ENCODE results near the gene ZMYM5. TPM values are rescaled to one million over a fixed set of nuclear protein-coding genes. Genes with fewer than 3 reads are reported as not detected.

ZMYM5 gene
- total and polyA plus RNA-seq, 2 of the 4 experiments (the other 2 are of a cell fraction) = 7.0 to 10.2 TPM

DNA sequence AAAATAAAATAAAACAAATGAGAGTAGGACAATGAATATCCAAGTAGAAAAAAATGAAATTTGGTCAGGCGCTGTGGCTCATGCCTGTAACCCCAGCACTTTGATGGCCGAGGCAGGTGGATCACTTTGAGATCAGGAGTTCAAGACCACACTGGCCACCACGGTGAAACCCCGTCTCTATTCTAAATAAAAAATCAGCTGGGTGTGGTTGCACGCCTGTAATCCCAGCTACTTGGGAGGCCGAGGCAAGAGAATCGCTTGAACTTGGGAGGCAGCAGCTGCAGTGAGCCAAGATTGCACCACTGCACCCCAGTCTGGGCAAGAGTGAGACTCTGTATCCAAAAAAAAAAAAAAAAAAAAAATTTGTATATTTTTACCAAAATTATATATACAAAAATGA is 18.2 kb upstream of the ZMYM5 start:
- Histone ChIP-seq H3K4ac (ENCODE audit: low read depth, low read length) (no peak overlapping the region), H3K18ac (ENCODE audit: low read depth, low read length) (no peak overlapping the region), H4K20me1 (ENCODE audit: insufficient read depth, low read length) (no peaks in the 10 kb centered on the region), H3K14ac (replicated peaks; ENCODE audit: low read depth, low read length) (no peak overlapping the region), H3K9me1 (ENCODE audit: insufficient read depth, low read length) (no peaks in the 10 kb centered on the region), H3K27ac (ENCODE audit: insufficient read depth, low read length) (no peak overlapping the region), H2BK15ac (ENCODE audit: low read depth, low read length) (no peak overlapping the region), H3K9me3 (ENCODE audit: control insufficient read depth, insufficient read depth, low read length) (no peaks in the 10 kb centered on the region), H3K4me3 (ENCODE audit: insufficient read depth, low read depth, low read length) (no peak overlapping the region), H3K79me1 (ENCODE audit: low read depth in 1 of 2, low read length in 2 of 2) (no peaks in the 10 kb centered on the region), H2AK5ac (ENCODE audit: low read depth, low read length) (no peak overlapping the region), H3K56ac (ENCODE audit: extremely low read depth, insufficient read depth, low read length) (no peak overlapping the region), H4K5ac (ENCODE audit: low read depth, low read length) (no peak overlapping the region), H3K23ac (ENCODE audit: low read depth, low read length) (no peak overlapping the region), H3K4me1 (ENCODE audit: control insufficient read depth, insufficient read depth, low read length) (no peaks in the 10 kb centered on the region), H2BK120ac (ENCODE audit: low read depth, low read length) (no peak overlapping the region), H2BK20ac (ENCODE audit: low read depth, low read length) (no peak overlapping the region), H2AFZ (replicated peaks; ENCODE audit: low read length, poor library complexity) (no peak overlapping the region), H4K8ac (ENCODE audit: low read depth in 2 of 2, low read length in 2 of 2) (no peak overlapping the region), H3K4me2 (ENCODE audit: low read depth, low read length) (no peak overlapping the region), H3K27me3 (ENCODE audit: control insufficient read depth, insufficient read depth, low read length) (no peaks in the 10 kb centered on the region), H3K9ac (ENCODE audit: low read depth, low read length) (no peak overlapping the region), H3K36me3 (ENCODE audit: control insufficient read depth, insufficient read depth, low read length) (no peaks in the 10 kb centered on the region), H2BK5ac (ENCODE audit: low read depth, low read length, poor library complexity, severe bottlenecking) (no peak overlapping the region), H4K91ac (ENCODE audit: insufficient read depth, low read depth, low read length) (no peak overlapping the region), H2AK9ac (replicated peaks; ENCODE audit: low read depth, low read length, poor library complexity) (no peak overlapping the region)
- ChIA-PET CTCF (interaction anchor here (0.6 kb wide), 1 partner anchor 37 kb away, joined by 3 read pairs; no protein-coding TSS in a partner anchor), POLR2A (ENCODE audit: unreplicated experiment) (interaction anchor here (0.7 kb wide), 1 partner anchor 51 kb away, joined by 4 read pairs; no protein-coding TSS in a partner anchor)
- intact Hi-C loops (cut with micrococcal nuclease) (no loop called here), in situ Hi-C loops (cut with MboI; ENCODE audit: low sequenced_read_pairs) (no loop called here), dilution Hi-C loops (cut with HindIII; ENCODE audit: low sequenced_read_pairs, unreplicated experiment) (no loop called here)
- TF ChIP-seq CEBPB (IDR thresholded peaks at IDR 0.05; ENCODE audit: low read depth, low read length) (no peak), MAZ (IDR thresholded peaks at IDR 0.05; ENCODE audit: borderline replicate concordance, low read depth, low read length) (no peak), RAD21 (IDR thresholded peaks at IDR 0.05; ENCODE audit: low read length) (no peak), MXI1 (IDR thresholded peaks at IDR 0.05; ENCODE audit: borderline replicate concordance, low read depth, low read length) (no peak), RCOR1 (IDR thresholded peaks at IDR 0.05; ENCODE audit: insufficient replicate concordance, low read length) (no peak), BHLHE40 (IDR thresholded peaks at IDR 0.05; ENCODE audit: low read depth, low read length) (no peak), CHD1 (IDR thresholded peaks at IDR 0.05; ENCODE audit: low read depth, low read length) (no peak), RFX5 (IDR thresholded peaks at IDR 0.05; ENCODE audit: low read depth, low read length) (no peak), SMC3 (IDR thresholded peaks at IDR 0.05; ENCODE audit: low read depth, low read length) (no peak), NFE2L2 (IDR thresholded peaks at IDR 0.05; ENCODE audit: low read depth, low read length) (no peak), POLR2A (IDR thresholded peaks at IDR 0.05; ENCODE audit: low read depth, low read length) (no peak), FOS (IDR thresholded peaks at IDR 0.05; ENCODE audit: low read depth, low read length) (no peak), MAFK (IDR thresholded peaks at IDR 0.05; ENCODE audit: low read depth, low read length) (no peak)
- TF ChIP-seq, protein P1, sequence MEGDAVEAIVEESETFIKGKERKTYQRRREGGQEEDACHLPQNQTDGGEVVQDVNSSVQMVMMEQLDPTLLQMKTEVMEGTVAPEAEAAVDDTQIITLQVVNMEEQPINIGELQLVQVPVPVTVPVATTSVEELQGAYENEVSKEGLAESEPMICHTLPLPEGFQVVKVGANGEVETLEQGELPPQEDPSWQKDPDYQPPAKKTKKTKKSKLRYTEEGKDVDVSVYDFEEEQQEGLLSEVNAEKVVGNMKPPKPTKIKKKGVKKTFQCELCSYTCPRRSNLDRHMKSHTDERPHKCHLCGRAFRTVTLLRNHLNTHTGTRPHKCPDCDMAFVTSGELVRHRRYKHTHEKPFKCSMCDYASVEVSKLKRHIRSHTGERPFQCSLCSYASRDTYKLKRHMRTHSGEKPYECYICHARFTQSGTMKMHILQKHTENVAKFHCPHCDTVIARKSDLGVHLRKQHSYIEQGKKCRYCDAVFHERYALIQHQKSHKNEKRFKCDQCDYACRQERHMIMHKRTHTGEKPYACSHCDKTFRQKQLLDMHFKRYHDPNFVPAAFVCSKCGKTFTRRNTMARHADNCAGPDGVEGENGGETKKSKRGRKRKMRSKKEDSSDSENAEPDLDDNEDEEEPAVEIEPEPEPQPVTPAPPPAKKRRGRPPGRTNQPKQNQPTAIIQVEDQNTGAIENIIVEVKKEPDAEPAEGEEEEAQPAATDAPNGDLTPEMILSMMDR (conservative IDR thresholded peaks at IDR 0.05; ENCODE audit: low read depth, low read length) = no peak
- TF ChIP-seq, protein P2, sequence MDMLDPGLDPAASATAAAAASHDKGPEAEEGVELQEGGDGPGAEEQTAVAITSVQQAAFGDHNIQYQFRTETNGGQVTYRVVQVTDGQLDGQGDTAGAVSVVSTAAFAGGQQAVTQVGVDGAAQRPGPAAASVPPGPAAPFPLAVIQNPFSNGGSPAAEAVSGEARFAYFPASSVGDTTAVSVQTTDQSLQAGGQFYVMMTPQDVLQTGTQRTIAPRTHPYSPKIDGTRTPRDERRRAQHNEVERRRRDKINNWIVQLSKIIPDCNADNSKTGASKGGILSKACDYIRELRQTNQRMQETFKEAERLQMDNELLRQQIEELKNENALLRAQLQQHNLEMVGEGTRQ (IDR thresholded peaks at IDR 0.05; ENCODE audit: low read depth, low read length) = no peak
- TF ChIP-seq, protein P3, sequence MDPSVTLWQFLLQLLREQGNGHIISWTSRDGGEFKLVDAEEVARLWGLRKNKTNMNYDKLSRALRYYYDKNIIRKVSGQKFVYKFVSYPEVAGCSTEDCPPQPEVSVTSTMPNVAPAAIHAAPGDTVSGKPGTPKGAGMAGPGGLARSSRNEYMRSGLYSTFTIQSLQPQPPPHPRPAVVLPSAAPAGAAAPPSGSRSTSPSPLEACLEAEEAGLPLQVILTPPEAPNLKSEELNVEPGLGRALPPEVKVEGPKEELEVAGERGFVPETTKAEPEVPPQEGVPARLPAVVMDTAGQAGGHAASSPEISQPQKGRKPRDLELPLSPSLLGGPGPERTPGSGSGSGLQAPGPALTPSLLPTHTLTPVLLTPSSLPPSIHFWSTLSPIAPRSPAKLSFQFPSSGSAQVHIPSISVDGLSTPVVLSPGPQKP (IDR thresholded peaks at IDR 0.05; ENCODE audit: borderline replicate concordance, low read depth, low read length) = no peak
- no peak for DNase-seq
- no peak for ATAC-seq (ENCODE audit: low read depth)
- BruUV-seq (replicated peaks) = no TSS peak
- WGBS, 2 experiments (ENCODE audit: extremely low coverage in 2 of 2, insufficient read length in 1 of 2) = no CpG with 5 or more reads among the region's 7 CpGs

All from IMR-90 (cell line).